H9 (cell line): ENCODE measurements around the gene GAS2L2. TPM values are rescaled to one million over a fixed set of nuclear protein-coding genes. Genes with fewer than 3 reads are reported as not detected.

Experiments
- DNase-seq: peaks from one replicate; pipeline ENCODE4 v3.0.0-alpha.2; 2017
- H2AFZ ChIP-seq: one replicate; pipeline ENCODE4 v1.6.1; 2013; ENCODE audit warnings: mild to moderate bottlenecking, low read length, control low read depth, moderate library complexity
- H2AK5ac ChIP-seq: 2 replicates; pipeline ENCODE4 v1.6.1; 2013; ENCODE audit warnings: low read length, control low read depth, mixed read lengths; ENCODE audit not compliant: insufficient read length
- H2BK120ac ChIP-seq: one replicate; pipeline ENCODE4 v1.6.1; 2013; ENCODE audit warnings: low read depth, mild to moderate bottlenecking, low read length, control low read depth, inconsistent platforms; ENCODE audit not compliant: poor library complexity, severe bottlenecking
- H2BK12ac ChIP-seq: 2 replicates; pipeline ENCODE4 v1.6.1; 2013; ENCODE audit warnings: low read length, control low read depth, mixed read lengths, low read depth; ENCODE audit not compliant: insufficient read length
- H2BK15ac ChIP-seq: 2 replicates; pipeline ENCODE4 v1.6.1; 2013; ENCODE audit warnings: low read depth, low read length, control low read depth
- H2BK20ac ChIP-seq: one replicate; pipeline ENCODE4 v1.6.1; 2013; ENCODE audit warnings: low read depth, mild to moderate bottlenecking, low read length, control low read depth, inconsistent platforms; ENCODE audit not compliant: poor library complexity, severe bottlenecking
- H2BK5ac ChIP-seq: 2 replicates; pipeline ENCODE4 v1.6.1; 2013; ENCODE audit warnings: low read length, control low read depth, mixed read lengths; ENCODE audit not compliant: insufficient read length
- H3K14ac ChIP-seq: 2 replicates; pipeline ENCODE4 v1.6.1; 2013; ENCODE audit warnings: low read length, control low read depth; ENCODE audit not compliant: insufficient read depth
- H3K18ac ChIP-seq: 2 replicates; pipeline ENCODE4 v1.6.1; 2013; ENCODE audit warnings: low read depth, mild to moderate bottlenecking, mixed read lengths, low read length, control low read depth; ENCODE audit not compliant: insufficient read length
- H3K23ac ChIP-seq: 2 replicates; pipeline ENCODE4 v1.6.1; 2013; ENCODE audit warnings: low read length, control low read depth, mixed read lengths, low read depth; ENCODE audit not compliant: insufficient read length
- H3K23me2 ChIP-seq: 2 replicates; pipeline ENCODE4 v1.6.1; 2013; ENCODE audit warnings: low read depth, mild to moderate bottlenecking, mixed read lengths, low read length, control low read depth; ENCODE audit not compliant: insufficient read length, poor library complexity, severe bottlenecking
- H3K27ac ChIP-seq: 2 replicates; pipeline ENCODE4 v1.5.1; 2013; ENCODE audit warnings: low read length, control low read depth, mixed read lengths, low read depth; ENCODE audit not compliant: insufficient read length
- H3K27me3 ChIP-seq: 2 replicates; pipeline ENCODE4 v1.6.1; 2013; ENCODE audit warnings: low read length, control low read depth, inconsistent platforms; ENCODE audit not compliant: insufficient read depth
- H3K4ac ChIP-seq: 2 replicates; pipeline ENCODE4 v1.6.1; 2013; ENCODE audit warnings: low read depth, mild to moderate bottlenecking, control low read depth, inconsistent platforms, low read length, moderate library complexity
- H3K4me1 ChIP-seq: 2 replicates; pipeline ENCODE4 v1.6.1; 2013; ENCODE audit warnings: low read length, control low read depth, inconsistent platforms; ENCODE audit not compliant: insufficient read depth
- H3K4me2 ChIP-seq: 2 replicates; pipeline ENCODE4 v1.6.1; 2013; ENCODE audit warnings: low read length, control low read depth, mixed read lengths; ENCODE audit not compliant: insufficient read length, insufficient read depth
- H3K56ac ChIP-seq: 2 replicates; pipeline ENCODE4 v1.6.1; 2013; ENCODE audit warnings: low read depth, mild to moderate bottlenecking, mixed read lengths, low read length, control low read depth; ENCODE audit not compliant: insufficient read length
- H3K79me1 ChIP-seq: 2 replicates; pipeline ENCODE4 v1.6.1; 2013; ENCODE audit warnings: low read depth, mild to moderate bottlenecking, moderate library complexity, low read length, control low read depth, inconsistent platforms; ENCODE audit not compliant: insufficient read depth, poor library complexity, severe bottlenecking
- H3K79me2 ChIP-seq: 2 replicates; pipeline ENCODE4 v1.6.1; 2013; ENCODE audit warnings: low read length, control low read depth, inconsistent platforms; ENCODE audit not compliant: insufficient read depth
- H3K9ac ChIP-seq: 2 replicates; pipeline ENCODE4 v1.6.1; 2013; ENCODE audit warnings: low read length, control low read depth, mixed read lengths; ENCODE audit not compliant: insufficient read length; ENCODE audit errors: extremely low read depth
- H3K9me3 ChIP-seq: one replicate; pipeline ENCODE4 v1.6.1; 2013; ENCODE audit warnings: low read depth, low read length, inconsistent platforms; ENCODE audit not compliant: control insufficient read depth
- H3T11ph ChIP-seq: one replicate; pipeline ENCODE4 v1.6.1; 2013; ENCODE audit warnings: mild to moderate bottlenecking, low read length, control low read depth, inconsistent platforms
- H4K20me1 ChIP-seq: one replicate; pipeline ENCODE4 v1.6.1; 2013; ENCODE audit not compliant: control insufficient read depth, insufficient read length, insufficient read depth
- H4K5ac ChIP-seq: 2 replicates; pipeline ENCODE4 v1.6.1; 2013; ENCODE audit warnings: low read depth, mild to moderate bottlenecking, mixed read lengths, low read length, control low read depth; ENCODE audit not compliant: insufficient read length
- H4K8ac ChIP-seq: replicated peaks from 2 replicates; pipeline ENCODE4 v1.6.1; 2013; ENCODE audit warnings: low read length, control low read depth, mixed read lengths, low read depth; ENCODE audit not compliant: insufficient read length
- H4K91ac ChIP-seq: 2 replicates; pipeline ENCODE4 v1.6.1; 2013; ENCODE audit warnings: low read depth, mild to moderate bottlenecking, moderate library complexity, mixed read lengths, low read length, control low read depth; ENCODE audit not compliant: insufficient read length
- H3K27ac Mint-ChIP-seq, 3 experiments: 2 replicates in 2 of 3; 3 replicates in 1 of 3; pipeline ENCODE4 v1.8.0; 2020 to 2021; ENCODE audit warnings: mixed read lengths in 3 of 3, mild to moderate bottlenecking in 1 of 3, moderate library complexity in 1 of 3
- H3K27me3 Mint-ChIP-seq: 2 replicates; pipeline ENCODE4 v1.8.0; 2021; ENCODE audit warnings: low read depth, mild to moderate bottlenecking, moderate library complexity, mixed read lengths
- H3K36me3 Mint-ChIP-seq, 3 experiments: 2 replicates in 2 of 3; 3 replicates in 1 of 3; pipeline ENCODE4 v1.8.0; 2020 to 2021; ENCODE audit warnings: low read depth in 3 of 3, mixed read lengths in 3 of 3; ENCODE audit not compliant: insufficient read depth in 1 of 3
- H3K4me1 Mint-ChIP-seq, 2 experiments: 2 replicates each; pipeline ENCODE4 v1.8.0; 2020; ENCODE audit warnings: mixed read lengths in 2 of 2
- H3K4me3 Mint-ChIP-seq, 2 experiments: 2 replicates in 1 of 2; 3 replicates in 1 of 2; pipeline ENCODE4 v1.8.0; 2020 to 2021; ENCODE audit warnings: mild to moderate bottlenecking in 2 of 2, mixed read lengths in 2 of 2, moderate library complexity in 1 of 2
- H3K9me3 Mint-ChIP-seq, 2 experiments: 2 replicates in 1 of 2; 3 replicates in 1 of 2; pipeline ENCODE4 v1.8.0; 2020; ENCODE audit warnings: mild to moderate bottlenecking in 2 of 2, mixed read lengths in 2 of 2, moderate library complexity in 1 of 2
- CTCF ChIP-seq: fragments of 200-600 bp; sonication (generic); conservative IDR thresholded peaks from 3 replicates; pipeline ENCODE4 v1.8.0; 2021; ENCODE audit warnings: antibody characterized with exemption, mild to moderate bottlenecking
- WGBS: extraction: QIAGEN DNeasy Blood & Tissue Kit; methylation state at CpG from one replicate; pipeline ENCODE4 v1.1.7; 2013; ENCODE audit warnings: missing lambda C conversion rate, low lambda C conversion rate, mixed read lengths; ENCODE audit not compliant: insufficient read length; ENCODE audit errors: extremely low coverage; 5-methylcytosine and 5-hydroxymethylcytosine counted together
- total RNA-seq: library from RNA; stranded (reverse); gene quantifications from 2 replicates; pipeline ENCODE4 v1.2.1, GENCODE V29; 2021

The GAS2L2 gene
- total RNA-seq, 1 experiment from 2014 or later = not detected

DNA sequence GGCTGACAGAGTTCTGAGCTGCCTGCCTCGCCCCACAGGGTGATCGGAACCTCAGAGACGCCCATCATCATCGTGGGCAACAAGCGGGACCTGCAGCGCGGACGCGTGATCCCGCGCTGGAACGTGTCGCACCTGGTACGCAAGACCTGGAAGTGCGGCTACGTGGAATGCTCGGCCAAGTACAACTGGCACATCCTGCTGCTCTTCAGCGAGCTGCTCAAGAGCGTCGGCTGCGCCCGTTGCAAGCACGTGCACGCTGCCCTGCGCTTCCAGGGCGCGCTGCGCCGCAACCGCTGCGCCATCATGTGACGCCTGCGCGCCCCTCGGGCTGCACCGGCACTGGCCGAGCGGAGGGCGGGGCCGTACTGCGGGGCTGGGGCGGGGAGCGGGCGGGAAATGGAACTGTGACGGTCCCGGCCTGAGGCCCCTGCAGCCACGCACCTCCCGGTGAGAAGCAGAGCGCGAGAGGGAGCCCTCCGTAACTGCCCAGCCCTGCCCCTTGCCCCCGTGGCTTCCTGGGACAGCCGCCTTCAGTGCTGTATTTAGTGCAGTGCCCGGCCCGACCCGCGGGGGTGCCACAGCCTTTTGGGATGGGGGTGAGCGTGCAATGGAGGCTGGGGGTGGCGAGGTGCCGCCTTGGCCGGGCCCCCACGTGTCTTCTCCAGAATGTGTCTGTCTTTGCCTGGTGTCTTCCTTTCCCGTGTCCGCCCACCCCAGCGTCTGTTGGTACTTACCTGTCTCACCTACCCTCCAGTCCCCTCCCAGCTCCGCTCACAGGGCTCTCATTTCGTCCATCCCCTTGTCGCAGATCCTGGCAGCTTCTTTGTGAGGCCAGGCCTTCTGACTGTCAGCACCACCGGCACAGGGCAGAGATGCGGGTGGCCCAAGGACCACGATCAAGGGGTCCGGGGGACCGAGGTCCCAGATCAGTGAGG is 11.8 kb downstream of the GAS2L2 start:
- DNase-seq = peak; percentile 82
- H3K56ac ChIP-seq = no peak overlapping the region
- no CpG with 5 or more reads among the region's 73 CpGs for WGBS

More for the DNA sequence above, 11.8 kb downstream of the GAS2L2 start:
- H2BK120ac ChIP-seq = no peak overlapping the region
- H2BK12ac ChIP-seq = no peak overlapping the region
- H3K27me3 Mint-ChIP-seq = peaks cover 67% of the 10 kb centered on the region
- no peaks in the 10 kb centered on the region for H3K4me1 ChIP-seq
- no peaks in the 10 kb centered on the region for H3K9me3 ChIP-seq
- no peak overlapping the region for H2AFZ ChIP-seq
- no peak overlapping the region; the same call in 1 of the 2 replicates for H3K14ac ChIP-seq
- H3K23ac ChIP-seq = no peak overlapping the region
- H3K4me1 Mint-ChIP-seq = peaks cover 7 to 13% of the 10 kb centered on the region in 2 experiments
- no peak overlapping the region for H2BK20ac ChIP-seq
- no peaks in the 10 kb centered on the region for H3K79me1 ChIP-seq
- H3K4me2 ChIP-seq = peak overlapping the region; percentile 32
- H3K4ac ChIP-seq = no peak overlapping the region
- no peak overlapping the region for H2AK5ac ChIP-seq
- peak; percentile 46; the same call in 2 of the 3 replicates for TF ChIP-seq CTCF
- no peak overlapping the region for H3K27ac ChIP-seq
- H3K23me2 ChIP-seq = peaks cover 4% of the 10 kb centered on the region
- H4K5ac ChIP-seq = no peak overlapping the region
- no peaks in the 10 kb centered on the region for H4K20me1 ChIP-seq
- no peak overlapping the region for H2BK15ac ChIP-seq
- no peak overlapping the region for H3T11ph ChIP-seq
- H3K9me3 Mint-ChIP-seq = peaks cover 0 to 6% of the 10 kb centered on the region in 2 experiments; a peak in 2 of 5 replicates
- no peak overlapping the region for H4K8ac ChIP-seq
- H3K79me2 ChIP-seq = no peaks in the 10 kb centered on the region
- no peaks in the 10 kb centered on the region; a peak in 1 of 7 replicates for H3K36me3 Mint-ChIP-seq
- H3K27me3 ChIP-seq = peaks cover 17% of the 10 kb centered on the region; the same call in 1 of the 2 replicates
- H2BK5ac ChIP-seq = no peak overlapping the region
- peak overlapping the region; percentile 57 to 83 for H3K4me3 Mint-ChIP-seq
- no peak overlapping the region for H4K91ac ChIP-seq
- H3K18ac ChIP-seq = no peak overlapping the region
- no peak overlapping the region for H3K9ac ChIP-seq
- no peak overlapping the region for H3K27ac Mint-ChIP-seq
